ENCODE results near the gene SMLR1.
A peak's percentile ranks its signal among the peaks of the same experiment; 100 is the strongest.

The SMLR1 gene

GRCh38 chr6:130825772-130826441 lies 1.3 kb upstream of the SMLR1 start:
- DNase-seq: no peak

GRCh38 chr6:130826442-130827246 lies 562 bp upstream of the SMLR1 start:
- DNase-seq: no peak

- no peak for DNase-seq
Observed at GRCh38 chr6:130829333-130829910, 2.2 kb downstream of the SMLR1 start.

GRCh38 chr6:130831607-130832006 lies 4.4 kb downstream of the SMLR1 start:
- no peak for DNase-seq

GRCh38 chr6:130833569-130833968 lies 6.4 kb downstream of the SMLR1 start:
- no peak for DNase-seq

- no peak for DNase-seq
Observed at GRCh38 chr6:130834482-130835251, 7.5 kb downstream of the SMLR1 start.

- DNase-seq: no peak
Observed at GRCh38 chr6:130836055-130836640, 8.9 kb downstream of the SMLR1 start.

GRCh38 chr6:130837067-130837466 lies 9.9 kb downstream of the SMLR1 start:
- DNase-seq: no peak

- no peak for DNase-seq
Observed at GRCh38 chr6:130838250-130838860, 11.1 kb downstream of the SMLR1 start.

GRCh38 chr6:130838951-130839350 lies 11.7 kb downstream of the SMLR1 start:
- no peak for DNase-seq

- no peak for DNase-seq
Observed at GRCh38 chr6:130839379-130839778, 12.2 kb downstream of the SMLR1 start.

GRCh38 chr6:130840050-130840449 lies 12.8 kb downstream of the SMLR1 start:
- DNase-seq: no peak

- no peak for DNase-seq
Observed at GRCh38 chr6:130841128-130841728, 14.0 kb downstream of the SMLR1 start.

GRCh38 chr6:130843575-130844320 lies 16.5 kb downstream of the SMLR1 start:
- DNase-seq: no peak

GRCh38 chr6:130846501-130846900 lies 19.3 kb downstream of the SMLR1 start:
- no peak for DNase-seq

- DNase-seq: no peak
Observed at GRCh38 chr6:130847001-130847910, 20.1 kb downstream of the SMLR1 start.

GRCh38 chr6:130848945-130849344 lies 21.7 kb downstream of the SMLR1 start:
- DNase-seq: peak in 1 of 2 donors; percentile 3

- no peak for DNase-seq
Observed at GRCh38 chr6:130849594-130849993, 22.4 kb downstream of the SMLR1 start.

GRCh38 chr6:130851026-130851425 lies 23.8 kb downstream of the SMLR1 start:
- DNase-seq: no peak

All from stimulated activated CD4-positive, alpha-beta T cell treated with anti-CD3 and anti-CD28 coated beads, Interleukin-2, amount 100 ng/mL, for 48 hours (primary cell).